SK-N-SH (cell line): ENCODE measurements around the gene GRM8. TPM values are rescaled to one million over a fixed set of nuclear protein-coding genes. Genes with fewer than 3 reads are reported as not detected.

Experiments used
- CTCF ChIA-PET: fragments of 300-600, 350-600 bp; formaldehyde crosslinking; extraction: SDS; loops from one replicate; lab custom pipeline; 2021; lab: Yijun Ruan, JAX
- POLR2A ChIA-PET: fragments of 350-600 bp; sonication (Branson Sonifier 250); formaldehyde crosslinking; extraction: SDS; loops from one replicate; lab custom pipeline; 2020; ENCODE audit warnings: antibody characterized with exemption, inconsistent platforms; lab: Yijun Ruan, JAX
- DNase-seq: peaks from one replicate; pipeline ENCODE4 v3.0.0; 2012
- H2AFZ ChIP-seq: fragments of 200-600 bp; sonication (generic); 2 replicates; pipeline ENCODE4 v1.8.1; 2016; ENCODE audit warnings: antibody characterized with exemption, mild to moderate bottlenecking, low read depth
- H3F3A ChIP-seq: fragments of 200-600 bp; sonication (generic); replicated peaks from 2 replicates; pipeline ENCODE3; 2016; ENCODE audit warnings: antibody characterized with exemption, mild to moderate bottlenecking; ENCODE audit not compliant: insufficient read depth
- H3K27ac ChIP-seq, 2 experiments: fragments of 200-500 bp in 1 of 2; fragments of 200-600 bp in 1 of 2; sonication (Bioruptor generic) in 1 of 2; sonication (generic), shearing (Covaris generic) in 1 of 2; 2 replicates each; pipeline versions ENCODE4 v1.5.1 to v1.6.1; 2014 to 2016; ENCODE audit warnings: low read depth in 2 of 2, inconsistent platforms in 1 of 2, low read length in 1 of 2, mild to moderate bottlenecking in 1 of 2, mixed read lengths in 1 of 2
- H3K27me3 ChIP-seq: fragments of 200-600 bp; sonication (generic), shearing (Covaris generic); 2 replicates; pipeline ENCODE4 v1.6.1; 2016; ENCODE audit warnings: mixed run types; ENCODE audit not compliant: insufficient read depth
- H3K36me3 ChIP-seq, 2 experiments: fragments of 200-500 bp in 1 of 2; fragments of 200-600 bp in 1 of 2; sonication (Bioruptor generic) in 1 of 2; sonication (generic) in 1 of 2; replicated peaks in 1 of 2; 2 replicates each; pipeline versions ENCODE3 to v1.5.1; 2014 to 2016; ENCODE audit warnings: low read length in 1 of 2, mild to moderate bottlenecking in 1 of 2; ENCODE audit not compliant: insufficient read depth in 2 of 2, control insufficient read depth in 1 of 2
- H3K4me1 ChIP-seq, 2 experiments: fragments of 200-500 bp in 1 of 2; fragments of 200-600 bp in 1 of 2; sonication (Bioruptor generic) in 1 of 2; sonication (generic), shearing (Covaris generic) in 1 of 2; 2 replicates each; pipeline versions ENCODE4 v1.5.1 to v1.6.1; 2014 to 2016; ENCODE audit warnings: low read depth in 1 of 2, low read length in 1 of 2, mixed run types in 1 of 2; ENCODE audit not compliant: insufficient read depth in 2 of 2, control insufficient read depth in 1 of 2
- H3K4me2 ChIP-seq: fragments of 200-600 bp; sonication (generic), shearing (Covaris generic); 2 replicates; pipeline ENCODE4 v1.6.1; 2017; ENCODE audit warnings: mixed run types
- H3K4me3 ChIP-seq, 2 experiments: fragments of 200-500 bp in 1 of 2; fragments of 200-600 bp in 1 of 2; sonication (Bioruptor generic) in 1 of 2; sonication (generic), shearing (Covaris generic) in 1 of 2; 2 replicates each; pipeline versions ENCODE4 v1.5.1 to v1.8.1; 2014 to 2016; ENCODE audit warnings: low read depth in 2 of 2, inconsistent platforms in 1 of 2, low read length in 1 of 2, mild to moderate bottlenecking in 1 of 2, mixed read lengths in 1 of 2, moderate library complexity in 1 of 2
- H3K79me2 ChIP-seq: fragments of 200-600 bp; sonication (generic); 2 replicates; pipeline ENCODE4 v1.8.1; 2017; ENCODE audit warnings: mild to moderate bottlenecking; ENCODE audit not compliant: insufficient read depth
- H3K9ac ChIP-seq: fragments of 200-600 bp; sonication (generic); 2 replicates; pipeline ENCODE4 v1.6.1; 2017; ENCODE audit warnings: mixed run types
- H3K9me2 ChIP-seq: fragments of 200-600 bp; sonication (generic); 2 replicates; pipeline ENCODE4 v1.6.1; 2017; ENCODE audit warnings: mixed run types
- H3K9me3 ChIP-seq: fragments of 200-600 bp; sonication (generic); 2 replicates; pipeline ENCODE4 v1.6.1; 2017; ENCODE audit warnings: mixed run types, mild to moderate bottlenecking, moderate library complexity
- H4K20me1 ChIP-seq: fragments of 200-600 bp; sonication (generic); 2 replicates; pipeline ENCODE4 v1.6.1; 2017; ENCODE audit warnings: mild to moderate bottlenecking, mixed run types; ENCODE audit not compliant: insufficient read depth
- CHD2 ChIP-seq: fragments of 150-350 bp; IDR thresholded peaks from 2 replicates; pipeline ENCODE4 v1.6.1; 2018; ENCODE audit warnings: low read length; ENCODE audit not compliant: partially characterized antibody
- ELF1 ChIP-seq: IDR thresholded peaks from 2 replicates; pipeline ENCODE4 v1.4.0; 2012
- EP300 ChIP-seq, 2 experiments: IDR thresholded peaks; 2 replicates each; pipeline versions ENCODE4 v1.4.0 to v1.6.1; 2012; ENCODE audit warnings: borderline replicate concordance in 1 of 2, low read depth in 1 of 2, low read length in 1 of 2
- EZH2phosphoT487 ChIP-seq: fragments of 200-600 bp; sonication (generic); IDR thresholded peaks from 2 replicates; pipeline ENCODE4 v1.6.1; 2017; ENCODE audit warnings: low read depth, mixed run types, mild to moderate bottlenecking, antibody characterized with exemption, moderate library complexity, borderline replicate concordance
- FOSL2 ChIP-seq: IDR thresholded peaks from 2 replicates; pipeline ENCODE4 v1.4.0; 2012; ENCODE audit warnings: low read depth, mild to moderate bottlenecking, moderate library complexity, borderline replicate concordance
- FOXJ3 ChIP-seq: sonication (generic); formaldehyde crosslinking; IDR thresholded peaks from 2 replicates; pipeline ENCODE4 v1.5.1; 2020; ENCODE audit warnings: mild to moderate bottlenecking, missing genetic modification reagents
- GABPA ChIP-seq: IDR thresholded peaks from 2 replicates; pipeline ENCODE4 v1.4.0; 2012; ENCODE audit warnings: low read depth, mild to moderate bottlenecking
- JUND ChIP-seq: IDR thresholded peaks from 2 replicates; pipeline ENCODE4 v1.4.0; 2012
- MEF2A ChIP-seq: IDR thresholded peaks from 2 replicates; pipeline ENCODE4 v1.4.0; 2012; ENCODE audit warnings: low read depth, borderline replicate concordance
- MXI1 ChIP-seq: IDR thresholded peaks from 2 replicates; pipeline ENCODE4 v1.6.1; 2012; ENCODE audit warnings: mild to moderate bottlenecking, low read depth, low read length, improper control_type of control experiment
- NFIC ChIP-seq: IDR thresholded peaks from 2 replicates; pipeline ENCODE4 v1.4.0; 2012; ENCODE audit warnings: borderline replicate concordance
- NRF1 ChIP-seq: IDR thresholded peaks from 2 replicates; pipeline ENCODE4 v1.6.1; 2012; ENCODE audit warnings: low read depth, mild to moderate bottlenecking, low read length
- RFX5 ChIP-seq: IDR thresholded peaks from 2 replicates; pipeline ENCODE4 v1.6.1; 2012; ENCODE audit warnings: mild to moderate bottlenecking, improper control_type of control experiment, low read length
- RXRA ChIP-seq: IDR thresholded peaks from 2 replicates; pipeline ENCODE4 v1.4.0; 2012; ENCODE audit warnings: low read depth, mild to moderate bottlenecking, borderline replicate concordance
- SIN3A ChIP-seq: IDR thresholded peaks from 2 replicates; pipeline ENCODE4 v1.6.1; 2012; ENCODE audit warnings: low read depth, mild to moderate bottlenecking, low read length, moderate library complexity, borderline replicate concordance
- SMC3 ChIP-seq: IDR thresholded peaks from 2 replicates; pipeline ENCODE4 v1.6.1; 2012; ENCODE audit warnings: low read depth, low read length, improper control_type of control experiment
- TCF12 ChIP-seq: IDR thresholded peaks from 2 replicates; pipeline ENCODE4 v1.4.0; 2012
- TEAD4 ChIP-seq: IDR thresholded peaks from 2 replicates; pipeline ENCODE4 v1.4.0; 2012; ENCODE audit warnings: mild to moderate bottlenecking, borderline replicate concordance; ENCODE audit not compliant: insufficient read depth
- YY1 ChIP-seq: IDR thresholded peaks from 2 replicates; pipeline ENCODE4 v1.4.0; 2012; ENCODE audit warnings: low read depth, mild to moderate bottlenecking
- WGBS: methylation state at CpG from one replicate; pipeline ENCODE4 v1.1.6; 2017; ENCODE audit warnings: low lambda C conversion rate; 5-methylcytosine and 5-hydroxymethylcytosine counted together
- polyA plus RNA-seq, 3 experiments: library from polyadenylated mRNA; depleted of rRNA; stranded (reverse); fragments of >200 nt; gene quantifications; 2 replicates each; pipeline ENCODE4 v1.2.3, GENCODE V29; 2012
- TF ChIP-seq, protein P1 (sequence below): IDR thresholded peaks from 2 replicates; pipeline ENCODE4; 2012
- TF ChIP-seq, protein P2 (sequence below): IDR thresholded peaks from 2 replicates; pipeline ENCODE4 v1.4.0; 2012; ENCODE audit warnings: low read depth, borderline replicate concordance
- TF ChIP-seq, protein P3 (sequence below): fragments of 150-350 bp; IDR thresholded peaks from 2 replicates; pipeline ENCODE4 v1.6.1; 2017; ENCODE audit warnings: antibody characterized with exemption, low read length, low read depth, borderline replicate concordance

The GRM8 gene
- polyA plus RNA-seq, 1 of the 3 experiments (the other 2 are of a cell fraction): 0.10 TPM

- TF ChIP-seq TEAD4 (no peak), GABPA (no peak), CHD2 (no peak), SIN3A (no peak), SMC3 (no peak), NFIC (no peak)
Observed at GRCh38 chr7:126953461-126953860, 299.3 kb downstream of the GRM8 start (continued).

- Histone ChIP-seq H3K36me3 (no peaks in the 10 kb centered on the region), H2AFZ (no peak overlapping the region), H3K79me2 (no peaks in the 10 kb centered on the region), H3K4me1 (no peaks in the 10 kb centered on the region; a peak in 1 of 4 replicates), H3K27me3 (no peaks in the 10 kb centered on the region), H3K9me2 (no peaks in the 10 kb centered on the region), H3K9me3 (no peaks in the 10 kb centered on the region), H3K4me2 (no peak overlapping the region), H3K9ac (no peak overlapping the region), H3F3A (no peaks in the 10 kb centered on the region), H3K4me3 (no peak overlapping the region), H3K27ac (no peak overlapping the region), H4K20me1 (no peaks in the 10 kb centered on the region)
- 38% methylated on average over 4 of the region's 4 CpGs for WGBS
- no peak for TF ChIP-seq MEF2A
- TF ChIP-seq TCF12: no peak
- TF ChIP-seq RFX5: no peak
- TF ChIP-seq JUND: no peak
- no peak for TF ChIP-seq MXI1
- TF ChIP-seq SMC3: no peak
- TF ChIP-seq FOXJ3 (CRISPR knock-in tag): no peak
- TF ChIP-seq YY1: no peak
- TF ChIP-seq EZH2phosphoT487: no peak
- TF ChIP-seq, protein P1, sequence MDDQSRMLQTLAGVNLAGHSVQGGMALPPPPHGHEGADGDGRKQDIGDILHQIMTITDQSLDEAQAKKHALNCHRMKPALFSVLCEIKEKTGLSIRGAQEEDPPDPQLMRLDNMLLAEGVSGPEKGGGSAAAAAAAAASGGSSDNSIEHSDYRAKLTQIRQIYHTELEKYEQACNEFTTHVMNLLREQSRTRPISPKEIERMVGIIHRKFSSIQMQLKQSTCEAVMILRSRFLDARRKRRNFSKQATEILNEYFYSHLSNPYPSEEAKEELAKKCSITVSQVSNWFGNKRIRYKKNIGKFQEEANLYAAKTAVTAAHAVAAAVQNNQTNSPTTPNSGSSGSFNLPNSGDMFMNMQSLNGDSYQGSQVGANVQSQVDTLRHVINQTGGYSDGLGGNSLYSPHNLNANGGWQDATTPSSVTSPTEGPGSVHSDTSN: no peak
- TF ChIP-seq FOSL2: no peak
- TF ChIP-seq, protein P2, sequence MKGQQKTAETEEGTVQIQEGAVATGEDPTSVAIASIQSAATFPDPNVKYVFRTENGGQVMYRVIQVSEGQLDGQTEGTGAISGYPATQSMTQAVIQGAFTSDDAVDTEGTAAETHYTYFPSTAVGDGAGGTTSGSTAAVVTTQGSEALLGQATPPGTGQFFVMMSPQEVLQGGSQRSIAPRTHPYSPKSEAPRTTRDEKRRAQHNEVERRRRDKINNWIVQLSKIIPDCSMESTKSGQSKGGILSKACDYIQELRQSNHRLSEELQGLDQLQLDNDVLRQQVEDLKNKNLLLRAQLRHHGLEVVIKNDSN: no peak
- no peak for TF ChIP-seq EP300 (IDR thresholded peaks at IDR 0.05; ENCODE audit: borderline replicate concordance in 1 of 2, low read depth in 1 of 2, low read length in 1 of 2)
- TF ChIP-seq NRF1: no peak
- TF ChIP-seq, protein P3, sequence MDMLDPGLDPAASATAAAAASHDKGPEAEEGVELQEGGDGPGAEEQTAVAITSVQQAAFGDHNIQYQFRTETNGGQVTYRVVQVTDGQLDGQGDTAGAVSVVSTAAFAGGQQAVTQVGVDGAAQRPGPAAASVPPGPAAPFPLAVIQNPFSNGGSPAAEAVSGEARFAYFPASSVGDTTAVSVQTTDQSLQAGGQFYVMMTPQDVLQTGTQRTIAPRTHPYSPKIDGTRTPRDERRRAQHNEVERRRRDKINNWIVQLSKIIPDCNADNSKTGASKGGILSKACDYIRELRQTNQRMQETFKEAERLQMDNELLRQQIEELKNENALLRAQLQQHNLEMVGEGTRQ: no peak
- no peak for TF ChIP-seq SIN3A
- no peak for TF ChIP-seq RXRA
- no peak for TF ChIP-seq ELF1
- no peak for TF ChIP-seq GABPA
- DNase-seq: no peak
- ChIA-PET CTCF (interaction anchor here (1.1 to 1.6 kb wide), 2 partner anchors 9 to 23 kb away, joined by 3 to 5 read pairs; no protein-coding TSS in a partner anchor), POLR2A (no interaction called here)
Observed at GRCh38 chr7:126948664-126949063, 304.1 kb downstream of the GRM8 start.
